Cardiac septum (tissue), 1 donor: ENCODE results near the gene HNF4A. TPM values are rescaled to one million over a fixed set of nuclear protein-coding genes. Genes with fewer than 3 reads are reported as not detected.

Source experiments
- DNase-seq: peaks from one replicate; pipeline ENCODE4 v3.0.0-alpha.2; 2020; ENCODE audit warnings: low spot score
- intact Hi-C: fragments of 100-400 bp; cut with DNase I; formaldehyde crosslinking; loops from one replicate; pipeline ENCODE4 v1.14.0; 2022
- total RNA-seq: library from RNA; stranded (reverse); fragmentation: NEBNext Ultra II Directional; extraction: Animal tissue kit (Norgen Biotek cat#: 25700); gene quantifications from one replicate; pipeline ENCODE4 v1.2.1, GENCODE V29; 2021
- donor health status: DM: no; HTN: no; CAD: no.

HNF4A gene
- total RNA-seq, 1 donor from 2014 or later, result not detected

- intact Hi-C loops, result loop anchor here (2.0 to 10.0 kb wide), 4 partner anchors 76 to 346 kb away; no protein-coding TSS in a partner anchor
- peak; percentile 82 for DNase-seq
Observed at GRCh38 chr20:44388466-44389023, 33.0 kb downstream of the HNF4A start.

GRCh38 chr20:44389871-44390270 lies 34.4 kb downstream of the HNF4A start:
- DNase-seq, result no peak
- intact Hi-C loops, result loop anchor here (2.0 to 10.0 kb wide), 5 partner anchors 77 to 345 kb away; no protein-coding TSS in a partner anchor

- no peak for DNase-seq
- intact Hi-C loops, result loop anchor here (5.0 kb wide), 1 partner anchor 77 kb away; no protein-coding TSS in a partner anchor
Observed at GRCh38 chr20:44390280-44390679, 34.8 kb downstream of the HNF4A start.

GRCh38 chr20:44392088-44392775 lies 36.7 kb downstream of the HNF4A start:
- intact Hi-C loops, result loop anchor here (5.0 kb wide), 1 partner anchor 75 kb away; no protein-coding TSS in a partner anchor
- DNase-seq, result no peak

- intact Hi-C loops, result loop anchor here (5.0 kb wide), 1 partner anchor 74 kb away; no protein-coding TSS in a partner anchor
- no peak for DNase-seq
Observed at GRCh38 chr20:44392776-44393607, 37.5 kb downstream of the HNF4A start.

- intact Hi-C loops, result loop anchor here (5.0 kb wide), 1 partner anchor 73 kb away; no protein-coding TSS in a partner anchor
- DNase-seq, result no peak
Observed at GRCh38 chr20:44393608-44394451, 38.3 kb downstream of the HNF4A start.

- intact Hi-C loops, result loop anchor here (5.0 kb wide), 1 partner anchor 73 kb away; no protein-coding TSS in a partner anchor
- no peak for DNase-seq
Observed at GRCh38 chr20:44394452-44394701, 38.9 kb downstream of the HNF4A start.

GRCh38 chr20:44394702-44395460 lies 39.4 kb downstream of the HNF4A start:
- DNase-seq, result no peak
- intact Hi-C loops, result loop anchor here (5.0 kb wide), 1 partner anchor 72 kb away; no protein-coding TSS in a partner anchor

GRCh38 chr20:44395461-44396340 lies 40.2 kb downstream of the HNF4A start:
- DNase-seq, result no peak
- intact Hi-C loops, result no loop called here

GRCh38 chr20:44396369-44397130 lies 41.1 kb downstream of the HNF4A start:
- intact Hi-C loops, result no loop called here
- DNase-seq, result no peak

- no peak for DNase-seq
- intact Hi-C loops, result no loop called here
Observed at GRCh38 chr20:44398335-44398734, 42.8 kb downstream of the HNF4A start.

- intact Hi-C loops, result no loop called here
- no peak for DNase-seq
Observed at GRCh38 chr20:44399446-44399845, 43.9 kb downstream of the HNF4A start.

- DNase-seq, result peak; percentile 41
Observed at GRCh38 chr20:44400671-44400969, 45.1 kb downstream of the HNF4A start.

GRCh38 chr20:44400970-44401769 lies 45.7 kb downstream of the HNF4A start:
- DNase-seq, result no peak
- intact Hi-C loops, result no loop called here

More at GRCh38 chr20:44400671-44400969, 45.1 kb downstream of the HNF4A start:
- intact Hi-C loops, result no loop called here

- intact Hi-C loops, result no loop called here
- peak; percentile 29 for DNase-seq
Observed at GRCh38 chr20:44401770-44402390, 46.4 kb downstream of the HNF4A start.
